Measurements from ENCODE around the gene HIC1.
"Not testable (repeated sequence)": the region's sequence is repeated elsewhere in the genome, so short reads cannot be mapped to it uniquely, and the experiment has no call there.

Gene HIC1

GRCh38 chr17:2054512-2055291, at the start of gene HIC1:
TSS of gene HIC1 (plus strand) at chr17:2055103. CDS start at chr17:2056691, 1,588 bp downstream.
- DNase-seq: peak; percentile 88

- no peak for DNase-seq
These were observed 46.4 kb upstream of the HIC1 start for GRCh38 chr17:2008332-2009126.

- no peak for DNase-seq
These were observed 45.2 kb upstream of the HIC1 start for GRCh38 chr17:2009737-2010136.

GRCh38 chr17:2011411-2012371, 43.2 kb upstream of the HIC1 start:
- peak; percentile 74 for DNase-seq

GRCh38 chr17:2012499-2012898, 42.4 kb upstream of the HIC1 start:
- DNase-seq: no peak

- not testable (repeated sequence) for DNase-seq
These were observed 41.5 kb upstream of the HIC1 start for GRCh38 chr17:2013220-2013993.

- DNase-seq: no peak
These were observed 40.9 kb upstream of the HIC1 start for GRCh38 chr17:2013994-2014317.

GRCh38 chr17:2015314-2015713, 39.6 kb upstream of the HIC1 start:
- no peak for DNase-seq

GRCh38 chr17:2016494-2016893, 38.4 kb upstream of the HIC1 start:
- DNase-seq: no peak

- DNase-seq: no peak
These were observed 37.5 kb upstream of the HIC1 start for GRCh38 chr17:2017274-2017941.

GRCh38 chr17:2018716-2019510, 36.0 kb upstream of the HIC1 start:
- DNase-seq: no peak

- no peak for DNase-seq
These were observed 35.2 kb upstream of the HIC1 start for GRCh38 chr17:2019723-2020122.

- DNase-seq: no peak
These were observed 34.2 kb upstream of the HIC1 start for GRCh38 chr17:2020721-2021120.

- no peak for DNase-seq
These were observed 32.2 kb upstream of the HIC1 start for GRCh38 chr17:2022647-2023240.

GRCh38 chr17:2023256-2023655, 31.6 kb upstream of the HIC1 start:
- no peak for DNase-seq

- peak; percentile 73 for DNase-seq
These were observed 31.0 kb upstream of the HIC1 start for GRCh38 chr17:2023692-2024571.

- no peak for DNase-seq
These were observed 30.2 kb upstream of the HIC1 start for GRCh38 chr17:2024572-2025219.

GRCh38 chr17:2025220-2025621, 29.7 kb upstream of the HIC1 start, which contains the start of gene RTN4RL1:
TSS of gene RTN4RL1 (minus strand) at chr17:2025334. CDS start at chr17:2024865, 469 bp downstream.
- DNase-seq: peak; percentile 68

Measured in femur (tissue), 1 donor.